GM21786 (cell line): ENCODE results near the gene PIEZO1.

Experiments used
- ATAC-seq: cut with Tn5 transposase; IDR thresholded peaks from one replicate; pipeline ENCODE4 v1.9.1; 2021; ENCODE audit not compliant: unreplicated experiment

The PIEZO1 gene

DNA sequence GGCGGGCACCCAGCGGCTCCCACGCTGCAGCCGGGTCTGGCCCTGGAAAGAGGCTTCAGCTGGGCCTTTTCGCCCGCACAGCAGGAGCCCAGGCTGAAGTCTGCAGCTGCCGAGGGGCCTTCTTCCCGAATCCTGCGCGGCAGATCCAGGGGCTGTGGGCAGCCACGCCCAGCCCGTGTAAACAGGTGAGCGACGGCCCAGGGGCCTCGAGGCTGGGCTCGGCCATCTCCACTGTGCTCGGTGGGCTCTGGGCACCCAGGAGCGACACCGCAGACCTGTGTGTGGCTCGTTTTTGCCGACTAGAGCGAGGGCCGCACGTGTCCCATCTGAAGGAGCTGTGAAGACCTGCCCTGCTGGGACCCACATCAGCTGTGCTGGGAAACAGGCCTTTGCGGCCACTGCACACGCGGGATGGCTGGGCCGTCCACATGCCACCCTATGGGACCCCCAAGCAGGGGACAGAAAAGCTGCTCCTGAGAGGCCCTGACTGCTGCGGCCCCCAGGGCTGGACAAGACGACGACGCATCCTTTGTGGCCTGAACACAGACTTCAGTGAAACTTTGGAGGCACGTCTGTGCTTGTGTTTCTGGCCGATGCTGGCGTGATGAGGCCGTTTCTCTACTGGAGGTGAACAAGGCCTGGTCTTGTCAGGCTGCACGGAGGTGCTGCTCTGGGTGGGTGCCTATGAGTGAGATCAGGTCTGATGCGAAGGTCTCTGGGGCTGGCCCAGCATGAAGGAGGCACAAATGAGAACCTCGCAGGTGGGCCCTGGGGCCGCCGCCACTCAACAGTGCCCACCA lies 31.9 kb upstream of the PIEZO1 start:
- ATAC-seq = no peak

DNA sequence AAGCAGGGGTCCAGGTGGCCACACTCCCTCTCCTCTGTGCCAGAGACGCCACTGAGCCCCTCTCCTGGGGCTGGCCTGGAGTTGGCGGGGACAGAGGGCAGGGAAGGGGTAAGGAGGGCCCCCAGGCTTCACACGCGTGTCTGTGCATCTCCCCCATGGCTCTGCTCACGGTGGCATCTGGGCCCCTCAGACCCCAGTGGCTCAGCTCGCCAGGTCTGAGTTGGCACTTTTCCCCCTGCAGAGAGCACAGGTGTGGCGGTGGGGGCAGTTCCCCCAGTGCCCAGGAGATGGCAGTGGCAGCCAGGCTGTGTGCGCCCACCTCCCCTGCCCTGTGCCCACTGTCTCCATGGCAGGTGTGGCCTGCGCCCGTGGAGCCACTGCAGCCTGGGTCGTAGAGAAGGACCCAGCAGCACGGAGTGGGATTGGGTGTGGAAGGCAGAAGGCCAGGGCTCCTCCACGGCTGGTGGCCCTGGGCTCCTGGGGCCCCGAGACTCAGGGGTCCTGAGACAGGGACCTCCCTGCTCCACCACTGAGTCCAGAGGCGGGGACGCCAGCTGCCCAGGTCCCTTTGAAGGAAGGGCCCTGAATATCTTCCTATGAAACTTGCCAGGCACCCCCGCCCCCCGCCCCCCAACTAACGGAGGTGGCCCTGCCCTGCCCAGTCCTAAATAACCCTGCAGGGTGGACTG lies 31.0 kb upstream of the PIEZO1 start:
- no peak for ATAC-seq

DNA sequence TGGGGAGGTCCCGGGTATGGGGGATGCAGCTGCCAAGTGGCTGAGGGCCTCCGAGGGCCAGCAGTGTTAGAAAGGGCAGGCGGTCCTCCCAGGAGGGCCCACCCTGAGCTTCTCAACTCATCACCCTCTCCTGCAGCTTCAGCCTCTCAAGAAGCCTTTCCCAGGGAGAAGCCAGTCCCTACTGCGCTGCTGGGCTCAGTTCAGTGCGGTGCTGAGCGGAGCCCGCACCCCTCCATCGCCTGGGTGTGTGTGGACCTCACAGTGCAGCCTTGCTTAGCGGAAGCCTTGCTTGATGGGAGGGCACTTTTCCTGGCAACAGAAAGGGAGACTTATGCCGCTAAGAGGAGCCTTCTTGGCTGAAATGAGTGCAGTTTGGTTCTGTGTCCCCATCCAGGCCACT lies 30.2 kb upstream of the PIEZO1 start:
- no peak for ATAC-seq

DNA sequence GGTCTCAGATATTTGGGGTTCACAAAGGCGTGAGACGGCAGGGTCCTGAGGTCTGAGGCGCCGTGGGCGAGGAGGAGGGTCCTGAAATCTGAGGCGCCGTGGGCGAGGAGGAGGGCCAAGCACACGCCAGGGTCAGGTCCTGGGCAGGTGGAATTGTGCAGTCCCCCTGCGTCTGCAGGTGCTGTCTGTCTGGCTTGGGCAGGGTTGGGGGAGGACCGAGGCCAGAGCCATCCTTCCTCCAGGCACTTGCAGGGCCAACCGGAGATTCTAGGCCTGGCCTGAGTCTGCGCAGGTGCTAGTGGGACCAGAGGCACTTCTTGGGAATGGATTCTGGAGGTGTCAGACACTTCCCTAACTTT lies 29.1 kb upstream of the PIEZO1 start:
- ATAC-seq = no peak

DNA sequence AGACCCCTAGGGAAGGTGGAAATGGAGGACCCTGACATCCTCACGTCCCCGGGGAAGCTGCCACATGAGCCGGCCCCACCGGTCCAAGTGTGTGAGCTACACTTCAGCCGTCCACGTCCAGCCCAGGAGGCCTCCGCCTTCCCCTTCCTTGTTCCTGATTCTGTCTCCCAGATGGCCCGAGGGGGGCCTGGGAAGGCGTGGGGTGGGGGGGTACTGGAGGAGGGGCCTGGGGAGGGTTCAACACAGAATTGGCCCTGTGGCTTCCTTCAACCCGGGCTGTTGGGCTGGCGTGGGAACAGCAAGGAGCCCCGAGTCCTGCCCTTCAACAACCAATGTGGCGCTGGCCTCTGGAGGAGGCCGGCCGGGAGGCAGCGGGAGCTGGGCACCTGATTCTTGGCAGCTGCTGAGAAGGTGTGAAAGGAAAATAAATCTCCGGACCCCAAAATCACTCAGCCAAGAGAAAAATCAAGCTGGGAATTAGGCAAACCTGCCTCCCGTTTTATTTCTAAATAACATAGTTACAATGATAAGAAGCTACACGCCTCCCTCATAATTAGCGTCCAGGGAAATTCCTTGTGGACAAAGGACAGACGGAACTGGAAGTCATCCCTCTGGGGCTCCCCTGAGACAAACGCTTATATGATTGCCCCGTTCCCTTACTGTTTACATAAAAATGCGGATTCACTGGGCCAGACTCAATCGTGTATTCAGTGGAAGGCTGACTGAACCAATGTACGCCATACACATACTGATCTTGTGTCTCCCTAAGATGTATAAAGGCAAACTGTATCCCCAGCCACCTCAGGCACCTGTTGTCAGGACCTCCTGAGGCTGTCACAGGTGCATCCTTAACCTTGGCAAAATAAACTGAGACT lies 28.5 kb upstream of the PIEZO1 start:
- ATAC-seq = no peak

DNA sequence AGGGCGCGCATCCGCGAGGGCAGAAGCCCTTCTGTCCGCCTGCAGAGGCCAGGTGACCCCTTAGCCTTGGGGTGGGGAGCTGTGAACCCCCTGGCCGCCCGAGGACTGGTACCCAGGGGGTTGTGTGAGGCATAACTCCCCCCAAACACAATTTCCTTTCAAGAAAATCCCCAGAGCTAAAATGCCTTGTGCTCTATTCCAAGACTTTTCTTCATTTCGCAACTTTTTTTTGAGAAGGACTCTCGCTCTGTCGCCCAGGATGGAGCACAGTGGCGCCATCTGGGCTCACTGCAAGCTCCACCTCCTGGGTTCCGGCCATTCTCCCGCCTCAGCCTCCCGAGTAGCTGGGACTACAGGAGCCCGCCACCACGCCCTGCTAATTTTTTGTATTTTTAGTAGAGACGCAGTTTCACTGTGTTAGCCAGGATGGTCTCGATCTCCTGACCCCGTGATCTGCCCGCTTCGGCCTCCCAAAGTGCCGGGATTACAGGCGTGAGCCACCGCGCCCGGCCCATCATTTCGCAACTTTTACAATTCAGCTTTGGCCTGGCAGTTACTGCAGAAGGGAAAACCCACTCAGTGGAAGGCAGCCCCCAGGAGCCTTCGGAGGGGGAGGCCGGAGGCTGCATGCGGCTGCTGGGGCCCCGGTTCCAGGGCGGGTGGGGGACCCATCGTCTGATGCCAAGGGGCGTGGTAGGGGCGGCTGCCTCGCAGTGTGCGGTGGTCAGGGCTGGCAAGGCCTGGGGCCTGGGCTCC lies 27.7 kb upstream of the PIEZO1 start:
- no peak for ATAC-seq

DNA sequence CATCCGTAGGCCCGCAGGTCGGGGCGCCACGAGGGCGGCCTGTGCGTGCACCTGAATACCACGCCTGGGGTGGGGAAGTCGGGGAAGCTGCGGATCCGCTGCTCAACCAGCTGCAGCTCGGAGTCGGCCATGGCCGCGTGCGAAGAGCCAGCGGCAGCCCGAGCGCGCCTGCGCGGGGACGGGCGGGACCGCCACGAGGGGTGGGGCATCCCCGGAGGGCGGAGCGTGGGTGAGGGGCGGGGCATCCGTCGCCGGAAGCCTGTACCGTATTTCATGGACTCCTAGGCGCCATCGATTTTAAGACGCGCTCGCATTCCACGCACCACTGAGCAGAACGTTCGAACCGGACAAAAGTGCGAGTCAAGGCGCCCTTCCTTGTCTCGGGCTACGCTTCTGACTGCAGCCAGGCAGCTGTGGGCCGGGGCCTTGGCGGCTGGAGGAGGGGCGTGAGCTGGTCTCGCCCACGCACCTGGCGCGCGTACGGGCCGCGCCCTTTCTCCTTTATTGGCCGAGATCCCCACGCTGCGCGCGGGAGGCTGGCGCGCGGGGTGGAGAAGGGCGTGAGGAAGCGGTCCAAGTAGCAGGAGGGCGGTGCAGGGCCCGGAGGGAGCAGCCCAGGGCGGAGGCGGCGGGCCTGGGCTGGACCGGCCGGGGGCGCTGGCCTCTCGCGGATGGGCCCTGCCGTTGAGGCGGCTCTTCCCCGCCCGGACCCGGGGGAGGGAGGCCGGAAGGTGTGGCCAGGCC lies 26.9 kb upstream of the PIEZO1 start, which contains the start of gene APRT:
APRT (minus strand) TSS at position 160 of the 744 bp plus-strand sequence; CDS start at position 131, 29 bp downstream.
- peak; percentile 71 for ATAC-seq

DNA sequence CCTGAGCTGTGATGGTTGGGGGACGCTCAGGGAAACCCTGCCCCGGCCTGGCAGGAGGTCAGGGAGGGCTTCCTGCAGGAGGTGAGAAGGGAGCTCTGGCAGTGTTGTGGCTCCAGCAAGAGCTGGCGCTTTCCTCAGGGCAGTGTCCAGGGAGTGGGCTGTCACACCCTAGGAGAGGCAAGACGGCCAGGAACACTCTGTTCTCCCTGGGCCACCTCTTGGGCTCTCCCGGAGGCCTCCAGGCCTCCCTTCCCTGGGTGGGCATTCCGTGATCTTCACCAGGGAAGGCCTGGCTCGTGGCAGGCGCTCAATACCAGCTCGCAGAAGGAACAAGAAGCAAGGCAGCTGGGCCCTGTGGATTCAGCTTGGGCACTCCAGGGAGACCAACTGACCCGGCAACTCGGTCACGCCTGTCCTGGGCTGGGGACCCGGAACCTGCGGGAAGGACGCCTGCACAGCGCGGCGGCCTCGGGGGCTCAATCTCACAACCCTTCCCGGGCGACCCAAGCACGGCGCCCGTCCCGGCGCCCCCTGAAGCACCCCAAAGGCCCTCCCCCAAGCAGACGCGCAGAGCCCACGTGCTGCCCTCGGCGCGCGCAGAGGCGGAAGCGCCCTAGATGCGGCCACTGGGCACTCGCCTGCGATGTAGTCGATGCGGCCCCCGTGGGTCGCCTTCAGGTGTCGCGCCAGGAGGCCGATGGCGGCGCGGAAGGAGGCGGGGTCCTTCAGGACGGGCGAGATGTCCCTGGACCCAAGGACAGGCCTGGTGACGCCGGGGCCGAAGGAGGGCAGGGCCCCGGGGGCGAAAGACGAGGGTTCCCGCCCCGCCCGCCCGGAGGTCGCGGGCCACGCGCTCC lies 26.1 kb upstream of the PIEZO1 start:
- ATAC-seq = peak; percentile 44

DNA sequence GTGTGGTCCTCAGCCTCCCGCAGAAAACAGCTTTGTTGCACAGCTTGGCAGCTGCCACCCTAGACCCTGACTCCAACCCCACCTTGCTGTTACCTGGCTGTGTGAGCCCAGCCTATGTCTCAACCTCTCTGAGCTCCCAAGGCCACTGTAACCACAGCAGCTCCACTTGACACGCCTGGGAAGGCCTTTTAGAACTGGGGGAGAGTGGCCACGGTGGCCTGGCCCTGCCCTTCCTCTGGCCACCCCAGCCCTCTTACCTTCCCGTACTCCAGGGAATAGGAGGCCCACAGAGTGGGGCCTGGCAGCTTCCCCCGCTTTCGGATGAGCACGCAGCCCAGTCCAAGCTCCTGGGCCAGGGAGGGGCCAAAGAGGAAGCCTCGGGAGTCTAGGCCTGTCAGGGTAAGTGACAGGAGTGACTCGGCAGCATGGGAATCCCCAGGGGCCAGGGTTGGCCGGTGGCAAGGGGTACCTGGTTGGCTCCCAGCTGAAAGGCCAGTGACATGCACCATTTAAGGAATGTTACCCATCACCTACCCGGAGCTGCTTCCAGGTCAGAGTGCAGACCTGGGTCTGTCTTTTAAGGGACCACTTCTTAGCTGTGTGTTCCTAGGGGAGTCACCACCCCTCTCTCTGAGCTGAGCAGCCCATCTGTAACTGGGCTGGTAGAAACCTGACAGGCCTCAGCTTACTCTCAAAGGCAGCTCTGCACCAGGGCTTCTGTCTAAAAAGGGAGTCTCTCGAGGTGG lies 25.3 kb upstream of the PIEZO1 start:
- no peak for ATAC-seq

DNA sequence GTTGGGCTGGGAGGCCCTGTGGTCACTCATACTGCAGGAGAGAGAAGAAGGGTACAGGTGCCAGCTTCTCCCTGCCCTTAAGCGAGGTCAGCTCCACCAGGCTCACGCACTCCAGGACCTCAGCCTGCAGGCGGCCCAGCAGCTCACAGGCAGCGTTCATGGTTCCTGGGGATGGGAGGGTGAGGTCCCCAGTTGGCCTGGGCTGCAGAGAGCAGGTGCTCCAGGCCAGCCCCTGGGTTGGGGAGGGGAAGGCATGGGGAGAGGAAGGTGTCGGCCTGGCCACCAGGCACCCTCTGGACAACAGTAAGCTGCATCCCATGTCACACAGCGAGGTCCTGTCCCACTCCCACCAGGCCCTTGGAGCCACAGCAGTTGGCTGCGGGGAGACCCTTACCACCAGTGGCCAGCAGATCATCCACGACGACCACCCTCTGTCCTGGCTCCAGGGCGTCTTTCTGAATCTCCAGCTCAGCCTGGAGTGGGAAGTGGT lies 24.7 kb upstream of the PIEZO1 start:
- no peak for ATAC-seq

DNA sequence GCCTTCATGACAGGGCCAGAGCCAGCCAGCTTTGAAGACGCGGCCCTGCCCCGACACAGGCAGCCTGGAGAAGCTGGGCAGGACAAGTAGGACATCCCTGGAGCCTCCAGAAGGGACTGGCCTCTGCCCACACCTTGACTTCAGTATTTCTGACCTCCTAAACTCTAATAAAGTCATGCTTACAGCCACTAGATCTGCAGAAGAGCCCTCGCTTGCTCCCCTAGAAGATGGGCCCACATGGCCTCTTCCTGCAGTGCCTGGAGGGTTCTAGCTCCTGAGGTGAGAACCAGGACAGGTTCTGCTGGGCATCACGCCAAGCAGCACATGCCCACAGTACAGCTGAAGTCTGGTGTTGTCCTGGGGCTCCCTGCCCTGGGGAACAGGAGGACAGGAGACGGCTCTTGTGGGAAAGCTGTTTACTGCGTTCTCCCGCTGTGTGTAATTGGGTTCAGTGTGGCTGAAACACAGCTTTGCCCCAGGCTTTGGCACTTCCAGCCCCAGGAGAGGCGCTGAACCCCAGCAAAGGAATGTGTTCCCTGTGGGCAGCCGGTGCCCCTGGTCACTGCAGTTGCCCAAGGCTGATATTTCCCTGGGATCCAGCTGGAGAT lies 24.2 kb upstream of the PIEZO1 start:
- no peak for ATAC-seq

DNA sequence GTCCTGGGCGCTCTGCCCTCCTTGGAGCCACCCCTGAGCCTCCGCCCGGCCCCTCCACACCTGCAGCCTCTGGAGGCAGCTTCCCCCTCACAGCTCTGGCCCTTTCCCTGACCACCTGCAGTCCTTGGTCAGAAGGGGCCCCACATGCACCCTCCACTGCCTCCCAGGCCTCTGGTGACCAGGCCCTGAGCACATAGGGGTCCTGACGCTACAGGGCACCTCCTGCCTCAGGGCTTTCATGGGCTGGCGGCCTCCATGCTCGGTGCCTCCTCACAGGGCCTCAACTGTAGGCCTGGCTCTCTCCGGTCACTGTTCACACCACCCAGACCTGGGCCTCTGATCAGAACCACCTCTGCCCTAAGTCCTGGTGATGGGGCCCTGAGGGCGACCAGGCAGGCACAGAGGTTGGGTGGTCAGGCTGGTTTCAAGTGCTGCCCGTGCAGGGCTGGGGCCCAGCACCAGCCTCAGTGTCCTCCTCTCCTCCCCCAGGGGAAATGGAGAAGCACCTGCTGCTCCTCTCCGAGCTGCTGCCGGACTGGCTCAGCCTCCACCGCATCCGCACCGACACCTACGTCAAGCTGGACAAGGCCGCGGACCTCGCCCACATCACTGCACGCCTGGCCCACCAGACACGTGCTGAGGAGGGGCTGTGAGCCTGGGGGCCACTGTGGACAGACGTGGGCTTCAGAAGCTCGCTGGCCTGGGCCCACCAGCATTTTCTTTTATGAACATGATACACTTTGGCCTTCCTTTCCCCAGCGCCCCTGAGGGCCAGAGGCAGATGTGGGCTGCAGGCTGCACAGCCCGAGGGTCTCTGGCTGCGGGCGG lies 22.8 kb upstream of the PIEZO1 start:
- ATAC-seq = no peak

DNA sequence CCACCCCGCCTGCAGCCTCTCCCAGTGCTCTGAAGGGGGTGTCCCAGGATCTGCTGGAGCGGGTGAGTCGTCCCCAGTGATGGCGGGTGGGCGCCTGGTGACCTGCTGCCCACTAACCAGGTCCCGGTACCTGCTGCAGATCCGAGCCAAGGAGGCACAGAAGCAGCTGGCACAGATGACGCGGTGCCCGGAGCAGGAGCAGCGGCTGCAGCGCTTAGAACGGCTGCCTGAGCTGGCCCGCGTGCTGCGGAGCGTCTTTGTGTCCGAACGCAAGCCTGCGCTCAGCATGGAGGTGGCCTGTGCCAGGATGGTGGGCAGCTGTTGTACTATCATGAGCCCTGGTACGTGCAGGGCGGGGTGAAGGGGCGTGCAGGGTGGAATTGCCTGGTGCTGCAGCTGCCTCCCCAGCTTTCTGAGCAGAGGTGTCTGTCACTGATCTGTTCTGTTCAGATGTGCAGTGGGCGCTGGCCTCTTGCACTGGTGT lies 22.2 kb upstream of the PIEZO1 start:
- ATAC-seq = no peak

DNA sequence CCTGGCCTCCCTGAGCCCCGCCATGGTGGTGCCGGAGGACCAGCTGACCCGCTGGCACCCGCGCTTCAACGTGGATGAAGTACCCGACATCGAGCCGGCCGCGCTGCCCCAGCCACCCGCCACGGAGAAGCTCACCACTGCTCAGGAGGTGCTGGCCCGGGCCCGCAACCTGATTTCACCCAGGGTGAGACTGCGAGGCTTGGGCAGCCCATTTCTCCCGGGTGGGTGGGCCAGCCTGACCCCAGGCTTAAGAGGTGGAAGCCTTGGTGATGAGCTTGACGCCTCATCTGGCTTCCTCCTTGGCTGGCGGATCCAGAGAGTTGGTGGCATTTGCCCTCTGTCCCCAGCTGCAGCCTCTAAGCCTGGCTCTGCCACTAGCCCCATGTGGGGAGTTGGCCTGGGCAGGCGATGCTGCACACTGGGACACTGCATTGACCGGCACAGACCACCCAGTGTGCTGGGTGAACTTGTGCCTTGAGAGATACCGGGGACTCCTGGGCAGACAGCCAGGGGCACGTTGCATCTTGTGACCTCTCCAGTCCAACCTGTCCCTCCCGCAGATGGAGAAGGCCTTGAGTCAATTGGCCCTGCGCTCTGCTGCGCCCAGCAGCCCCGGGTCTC lies 21.6 kb upstream of the PIEZO1 start:
- no peak for ATAC-seq

DNA sequence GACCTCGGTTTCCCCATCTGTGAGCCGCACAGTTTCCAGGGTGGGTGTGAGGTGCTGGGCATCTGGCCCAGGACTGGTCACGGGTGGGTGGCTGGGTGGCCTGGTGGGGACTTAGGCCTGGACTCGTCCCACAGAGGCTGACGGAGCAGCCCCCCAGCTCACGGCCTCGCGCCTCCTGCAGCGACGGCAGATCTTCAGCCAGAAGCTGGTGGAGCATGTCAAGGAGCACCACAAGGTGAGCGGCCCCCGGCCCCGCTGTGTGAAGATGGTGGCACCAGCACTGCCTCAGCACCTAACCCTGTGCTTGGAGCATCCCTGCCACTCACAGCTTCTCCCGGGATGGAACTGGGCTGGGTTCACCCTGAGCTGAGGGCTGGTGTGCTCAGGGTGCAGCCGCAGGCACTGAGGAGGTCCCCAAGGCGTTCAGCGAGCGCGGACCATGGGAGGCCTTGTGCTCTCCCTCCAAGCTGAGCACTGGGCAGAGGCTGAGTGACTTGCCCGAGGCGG lies 20.9 kb upstream of the PIEZO1 start:
- no peak for ATAC-seq

DNA sequence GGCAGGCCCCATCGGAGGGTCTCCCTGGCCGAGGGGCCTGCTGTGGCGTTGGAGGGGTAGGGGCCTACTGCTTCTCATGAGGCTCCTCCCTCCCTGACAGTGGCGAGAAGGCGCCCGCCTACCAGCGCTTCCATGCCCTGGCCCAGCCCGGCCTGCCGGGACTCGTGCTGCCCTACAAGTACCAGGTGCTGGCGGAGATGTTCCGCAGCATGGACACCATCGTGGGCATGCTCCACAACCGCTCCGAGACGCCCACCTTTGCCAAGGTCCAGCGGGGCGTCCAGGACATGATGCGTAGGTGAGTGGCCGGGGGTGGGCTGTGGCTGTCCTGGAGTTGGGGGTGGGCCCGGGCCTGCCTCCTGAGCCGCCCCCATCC lies 20.3 kb upstream of the PIEZO1 start:
- no peak for ATAC-seq
